ENCODE results near the gene S1PR5.

The S1PR5 gene

GRCh38 chr19:10486551-10486950 lies 30.7 kb downstream of the S1PR5 start:
- peaks cover 51% of the 10 kb centered on the region for H3K36me3 ChIP-seq (replicated peaks)

DNA sequence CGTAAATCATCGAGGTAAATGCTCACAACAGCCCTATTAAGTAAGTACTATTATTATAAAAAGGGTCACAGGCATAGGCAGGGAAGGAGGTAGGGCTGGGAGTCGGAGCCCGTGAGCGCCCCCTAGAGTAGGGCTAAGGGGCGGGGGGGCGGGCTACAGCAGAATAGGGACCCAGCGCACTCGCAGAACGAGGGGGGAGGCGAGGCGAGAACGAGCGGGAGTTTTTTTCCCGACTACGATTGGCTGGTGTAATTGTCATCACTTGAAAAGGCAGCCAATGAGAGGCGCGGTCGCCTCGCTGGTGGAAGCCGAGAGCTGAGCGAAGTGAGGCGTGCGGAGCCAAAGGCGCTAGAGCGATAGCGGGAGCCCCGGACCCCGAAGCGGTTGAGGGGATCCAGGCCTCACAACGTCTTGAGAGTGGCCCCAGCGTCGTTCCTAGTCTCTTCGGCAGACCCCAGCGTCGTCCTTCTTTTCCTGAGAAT lies 38.3 kb downstream of the S1PR5 start:
- peak; percentile 93 for DNase-seq
- Histone ChIP-seq H3K4me3 (ENCODE audit: low read depth, low read length) (peak overlapping the region; percentile 32), H3K27ac (no peak overlapping the region)

More at GRCh38 chr19:10486551-10486950, 30.7 kb downstream of the S1PR5 start:
- DNase-seq = no peak
- TF ChIP-seq, protein P1, sequence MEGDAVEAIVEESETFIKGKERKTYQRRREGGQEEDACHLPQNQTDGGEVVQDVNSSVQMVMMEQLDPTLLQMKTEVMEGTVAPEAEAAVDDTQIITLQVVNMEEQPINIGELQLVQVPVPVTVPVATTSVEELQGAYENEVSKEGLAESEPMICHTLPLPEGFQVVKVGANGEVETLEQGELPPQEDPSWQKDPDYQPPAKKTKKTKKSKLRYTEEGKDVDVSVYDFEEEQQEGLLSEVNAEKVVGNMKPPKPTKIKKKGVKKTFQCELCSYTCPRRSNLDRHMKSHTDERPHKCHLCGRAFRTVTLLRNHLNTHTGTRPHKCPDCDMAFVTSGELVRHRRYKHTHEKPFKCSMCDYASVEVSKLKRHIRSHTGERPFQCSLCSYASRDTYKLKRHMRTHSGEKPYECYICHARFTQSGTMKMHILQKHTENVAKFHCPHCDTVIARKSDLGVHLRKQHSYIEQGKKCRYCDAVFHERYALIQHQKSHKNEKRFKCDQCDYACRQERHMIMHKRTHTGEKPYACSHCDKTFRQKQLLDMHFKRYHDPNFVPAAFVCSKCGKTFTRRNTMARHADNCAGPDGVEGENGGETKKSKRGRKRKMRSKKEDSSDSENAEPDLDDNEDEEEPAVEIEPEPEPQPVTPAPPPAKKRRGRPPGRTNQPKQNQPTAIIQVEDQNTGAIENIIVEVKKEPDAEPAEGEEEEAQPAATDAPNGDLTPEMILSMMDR (IDR thresholded peaks at IDR 0.05; ENCODE audit: low read depth, low read length, missing control alignments) = no peak
- no peak overlapping the region for H3K27ac ChIP-seq
- H3K27me3 ChIP-seq (replicated peaks) = no peaks in the 10 kb centered on the region
- H3K4me3 ChIP-seq (ENCODE audit: low read depth, low read length) = no peak overlapping the region
- in situ Hi-C loops (cut with HindIII; ENCODE audit: low pct_ligation_motif_present, low sequenced_read_pairs) = no loop called here

GRCh38 chr19:10478476-10478875 lies 38.8 kb downstream of the S1PR5 start:
- in situ Hi-C loops (cut with HindIII; ENCODE audit: low pct_ligation_motif_present, low sequenced_read_pairs) = no loop called here
- H3K27ac ChIP-seq = no peak overlapping the region

More for the DNA sequence above, 38.3 kb downstream of the S1PR5 start:
- TF ChIP-seq, protein P1 (IDR thresholded peaks at IDR 0.05; ENCODE audit: low read depth, low read length, missing control alignments) = peak; percentile 58
- no peaks in the 10 kb centered on the region for H3K36me3 ChIP-seq (replicated peaks)
- no peaks in the 10 kb centered on the region for H3K27me3 ChIP-seq (replicated peaks)
- in situ Hi-C loops (cut with HindIII; ENCODE audit: low pct_ligation_motif_present, low sequenced_read_pairs) = no loop called here

DNA sequence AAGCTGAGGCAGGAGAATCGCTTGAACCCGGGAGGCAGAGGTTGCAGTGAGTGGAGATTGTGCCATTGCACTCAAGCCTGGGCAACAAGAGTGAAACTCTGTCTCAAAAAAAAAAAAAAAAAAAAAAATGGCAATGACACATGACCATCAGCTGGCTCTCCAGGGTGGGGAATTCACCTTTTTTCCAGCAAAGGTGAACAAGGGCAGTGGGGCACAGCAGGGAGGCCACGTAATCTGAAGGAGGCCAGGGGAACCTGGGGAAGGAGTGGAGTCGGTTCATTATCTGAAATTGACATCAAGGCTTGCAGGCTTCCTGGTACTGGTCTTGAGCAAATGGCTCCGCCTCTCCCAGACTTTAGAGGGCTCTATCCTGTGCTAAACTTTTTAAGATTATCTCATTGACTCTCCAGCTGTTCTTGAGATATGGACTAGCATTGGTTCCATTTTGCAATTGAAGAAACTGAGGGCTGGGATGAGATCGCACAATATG lies 42.2 kb downstream of the S1PR5 start:
- H3K27ac ChIP-seq = no peak overlapping the region
- H3K4me3 ChIP-seq (ENCODE audit: low read depth, low read length) = no peak overlapping the region
- in situ Hi-C loops (cut with HindIII; ENCODE audit: low pct_ligation_motif_present, low sequenced_read_pairs) = no loop called here
- no peaks in the 10 kb centered on the region for H3K27me3 ChIP-seq (replicated peaks)
- H3K36me3 ChIP-seq (replicated peaks) = no peaks in the 10 kb centered on the region
- DNase-seq = no peak
- TF ChIP-seq, protein P1 (IDR thresholded peaks at IDR 0.05; ENCODE audit: low read depth, low read length, missing control alignments) = no peak

More at GRCh38 chr19:10478476-10478875, 38.8 kb downstream of the S1PR5 start:
- Histone ChIP-seq H3K36me3 (replicated peaks) (no peaks in the 10 kb centered on the region), H3K4me3 (ENCODE audit: low read depth, low read length) (no peak overlapping the region), H3K27me3 (replicated peaks) (no peaks in the 10 kb centered on the region)
- TF ChIP-seq, protein P1 (IDR thresholded peaks at IDR 0.05; ENCODE audit: low read depth, low read length, missing control alignments) = no peak
- DNase-seq = no peak

DNA sequence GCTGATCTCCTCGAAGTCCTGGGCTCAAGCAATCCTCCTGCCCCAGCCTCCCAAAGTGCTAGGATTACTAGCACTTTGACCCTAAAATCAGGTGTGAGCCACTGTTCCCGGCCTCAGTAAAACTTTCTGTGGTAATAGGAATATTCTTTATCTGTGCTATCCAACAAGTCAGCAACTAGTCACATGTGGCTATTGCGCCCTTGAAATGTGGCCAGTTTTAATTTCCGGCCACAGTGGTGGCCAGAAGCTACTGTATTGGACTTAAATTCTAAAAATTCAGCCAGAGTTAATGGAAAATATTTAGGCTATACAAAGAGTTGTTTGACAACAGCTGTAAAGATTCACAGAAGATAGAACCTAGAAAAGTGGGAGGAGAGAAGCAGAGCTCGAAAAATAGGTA lies 44.1 kb downstream of the S1PR5 start:
- DNase-seq = no peak
- TF ChIP-seq, protein P1 (IDR thresholded peaks at IDR 0.05; ENCODE audit: low read depth, low read length, missing control alignments) = no peak

GRCh38 chr19:10471909-10472308 lies 45.3 kb downstream of the S1PR5 start:
- H3K27ac ChIP-seq = no peak overlapping the region
- peak; percentile 35 for DNase-seq
- H3K27me3 ChIP-seq (replicated peaks) = no peaks in the 10 kb centered on the region
- H3K36me3 ChIP-seq (replicated peaks) = peaks cover 5% of the 10 kb centered on the region
- TF ChIP-seq, protein P1 (IDR thresholded peaks at IDR 0.05; ENCODE audit: low read depth, low read length, missing control alignments) = peak; percentile 50
- no peak overlapping the region for H3K4me3 ChIP-seq (ENCODE audit: low read depth, low read length)
- in situ Hi-C loops (cut with HindIII; ENCODE audit: low pct_ligation_motif_present, low sequenced_read_pairs) = no loop called here

More for the DNA sequence above, 44.1 kb downstream of the S1PR5 start:
- in situ Hi-C loops (cut with HindIII; ENCODE audit: low pct_ligation_motif_present, low sequenced_read_pairs) = no loop called here
- H3K36me3 ChIP-seq (replicated peaks) = no peaks in the 10 kb centered on the region
- H3K27me3 ChIP-seq (replicated peaks) = no peaks in the 10 kb centered on the region
- no peak overlapping the region for H3K4me3 ChIP-seq (ENCODE audit: low read depth, low read length)
- no peak overlapping the region for H3K27ac ChIP-seq

Measured in brain microvascular endothelial cell (primary cell).